NCI-H526 treated with DMSO at 0.1 percent for 48 hours (cell line): ENCODE measurements around the gene MCM9.
"Not testable (repeated sequence)": the region's sequence is repeated elsewhere in the genome, so short reads cannot be mapped to it uniquely, and the experiment has no call there.

Source experiments
- DNase-seq: peaks from one replicate; lab custom pipeline; 2025; lab: John Stamatoyannopoulos, UW

The MCM9 gene

GRCh38 chr6:118799826-118800225 is 135.1 kb downstream of the MCM9 start:
- no peak for DNase-seq

DNA sequence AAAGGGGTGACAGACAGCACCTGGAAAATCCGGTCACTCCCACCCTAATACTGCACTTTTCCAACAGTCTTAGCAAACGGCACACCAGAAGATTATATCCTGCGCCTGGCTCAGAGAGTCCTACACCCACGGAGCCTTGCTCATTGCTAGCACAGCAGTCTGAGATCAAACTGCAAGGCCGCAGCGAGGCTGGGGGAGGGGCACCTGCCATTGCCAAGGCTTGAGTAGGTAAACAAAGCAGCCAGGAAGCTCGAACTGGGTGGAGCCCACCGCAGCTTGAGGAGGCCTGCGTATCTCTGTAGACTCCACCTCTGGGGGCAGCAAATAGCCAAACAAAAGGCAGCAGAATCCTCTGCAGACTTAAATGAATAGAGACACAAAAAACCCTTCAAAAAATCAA is 138.4 kb downstream of the MCM9 start:
- DNase-seq: not testable (repeated sequence)

DNA sequence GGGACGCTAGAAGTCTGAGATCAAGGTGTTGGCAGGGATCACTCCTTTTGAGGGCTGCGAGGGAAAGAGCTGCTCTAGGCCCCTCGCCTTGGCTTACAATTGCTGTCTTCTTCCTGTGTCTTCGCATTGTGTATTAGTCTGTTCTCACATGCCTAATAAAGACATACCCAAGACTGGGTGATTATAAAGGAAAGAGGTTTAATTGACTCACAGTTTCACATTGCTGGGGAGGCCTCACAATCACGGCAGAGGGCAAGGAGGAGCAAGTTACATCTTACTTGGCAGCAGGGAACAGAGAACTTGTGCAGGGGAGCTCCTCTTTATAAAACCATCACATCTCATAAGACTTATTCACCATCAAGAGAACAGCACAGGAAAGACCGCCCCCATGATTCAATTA is 143.5 kb downstream of the MCM9 start:
- DNase-seq: no peak

GRCh38 chr6:118789954-118790353 is 145.0 kb downstream of the MCM9 start:
- no peak for DNase-seq

DNA sequence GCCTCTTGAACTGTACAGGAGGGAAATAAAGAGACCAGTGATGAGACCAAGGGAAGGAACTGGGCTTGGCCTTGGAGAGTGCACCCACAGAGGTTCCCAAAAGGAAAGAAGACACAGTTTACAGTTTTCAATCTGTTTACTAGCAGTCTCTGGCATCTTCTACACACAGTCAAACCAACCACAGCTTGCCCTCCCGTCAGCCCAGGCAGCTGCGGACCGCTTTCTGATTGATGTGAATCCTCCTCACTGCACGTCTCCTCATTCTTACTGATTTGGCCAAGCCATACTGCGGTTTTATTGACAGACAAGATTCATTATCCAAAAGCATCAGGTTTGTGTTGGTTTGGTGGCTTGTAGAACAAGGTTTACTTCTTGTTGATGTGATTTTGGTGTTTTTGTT is 145.5 kb downstream of the MCM9 start:
- DNase-seq: no peak

DNA sequence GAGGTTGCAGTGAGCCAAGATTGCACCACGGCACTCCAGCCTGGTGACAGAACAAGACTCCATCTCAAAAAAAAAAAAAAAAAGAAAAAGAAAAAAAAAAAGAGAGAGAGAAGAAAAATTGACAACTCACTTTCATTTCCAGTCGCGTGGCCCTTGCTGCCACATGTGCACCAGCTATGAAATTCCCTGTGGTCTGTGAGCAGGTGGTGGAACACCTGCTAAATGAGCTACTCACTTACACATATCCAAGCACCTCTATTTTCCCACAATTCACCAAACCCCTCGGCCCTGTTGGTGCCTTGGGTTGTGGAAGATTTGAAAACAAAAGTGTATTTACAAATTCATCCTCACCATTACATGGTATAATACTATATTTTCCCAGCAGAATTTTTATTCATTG is 146.3 kb downstream of the MCM9 start:
- no peak for DNase-seq

DNA sequence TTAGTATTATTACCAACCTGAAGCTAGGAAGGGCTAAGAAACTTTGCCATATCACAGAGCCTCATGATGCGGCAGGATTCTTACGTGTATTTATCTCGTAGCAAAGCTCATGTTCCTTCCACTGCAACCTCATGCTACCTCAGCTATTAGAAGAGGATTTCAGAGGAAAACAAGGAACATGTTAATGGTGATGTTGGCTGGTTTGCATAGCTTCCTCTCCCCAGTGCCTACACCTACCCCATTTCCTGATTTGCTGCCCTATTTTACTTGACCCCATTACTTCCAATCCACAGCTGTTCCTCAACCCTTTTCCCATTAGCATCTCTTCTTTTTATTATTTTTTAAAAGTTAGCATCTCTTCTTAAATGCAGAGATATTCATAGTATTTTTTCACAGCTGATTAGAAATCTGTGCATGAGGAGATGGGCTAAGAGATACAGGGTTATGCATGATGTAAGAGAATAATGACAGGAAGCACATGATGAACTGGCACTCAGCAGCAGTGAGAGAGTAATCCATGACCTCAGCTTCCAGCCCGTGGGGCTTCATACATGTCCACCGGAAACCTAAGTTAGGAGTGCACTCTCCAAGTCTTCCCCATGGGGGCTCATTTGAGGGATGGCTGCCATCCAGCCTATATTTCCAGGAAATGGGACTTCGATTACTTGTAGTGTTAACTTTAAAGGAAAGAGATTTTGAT is 147.1 kb downstream of the MCM9 start:
- no peak for DNase-seq

DNA sequence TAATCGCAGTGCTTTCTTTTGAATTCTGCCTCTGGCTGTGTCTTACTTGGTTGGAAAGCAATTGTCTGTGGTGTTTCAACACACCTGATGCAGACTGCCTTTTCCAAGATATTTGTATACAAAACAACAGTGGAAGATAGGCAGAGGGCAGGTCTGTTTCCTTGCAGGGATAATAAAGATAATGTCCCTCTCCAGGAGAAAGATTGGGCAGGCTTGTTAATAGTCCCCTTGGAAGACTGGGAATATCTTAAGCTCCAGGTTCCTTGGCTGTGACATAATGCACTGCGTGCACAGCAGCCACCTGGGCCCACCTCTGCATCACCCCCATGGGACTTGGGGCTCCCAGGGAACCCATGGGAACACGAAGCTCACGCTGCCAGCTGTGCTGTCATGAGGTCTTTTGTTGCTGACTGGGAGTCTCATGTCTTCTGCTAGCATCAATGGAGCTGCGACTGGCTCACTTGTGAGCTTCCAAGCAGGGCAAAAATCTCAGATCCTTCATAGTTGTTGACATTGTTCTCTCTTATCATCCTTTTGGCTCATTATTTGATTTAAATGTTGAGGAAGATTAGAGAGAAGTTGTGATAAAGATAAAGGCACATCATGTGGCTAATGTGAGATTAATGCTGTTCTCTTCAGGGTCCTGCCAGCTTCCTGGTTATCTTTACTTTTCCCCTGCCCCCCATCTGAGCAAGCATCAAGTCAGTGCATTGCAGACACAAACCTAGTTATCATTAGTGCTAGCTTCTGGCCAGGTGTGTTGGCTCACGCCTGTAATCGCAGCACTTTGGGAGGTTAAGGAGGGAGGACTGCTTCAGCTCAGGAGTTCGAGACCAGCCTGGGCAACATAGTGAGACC is 148.1 kb downstream of the MCM9 start:
- no peak for DNase-seq

GRCh38 chr6:118785601-118786000 is 149.4 kb downstream of the MCM9 start:
- DNase-seq: no peak

GRCh38 chr6:118784641-118785164 is 150.3 kb downstream of the MCM9 start:
- peak; percentile 93 for DNase-seq

- peak; percentile 93 for DNase-seq
These were observed 150.9 kb downstream of the MCM9 start for GRCh38 chr6:118783931-118784550.

- DNase-seq: no peak
These were observed 152.3 kb downstream of the MCM9 start for GRCh38 chr6:118782651-118783050.

DNA sequence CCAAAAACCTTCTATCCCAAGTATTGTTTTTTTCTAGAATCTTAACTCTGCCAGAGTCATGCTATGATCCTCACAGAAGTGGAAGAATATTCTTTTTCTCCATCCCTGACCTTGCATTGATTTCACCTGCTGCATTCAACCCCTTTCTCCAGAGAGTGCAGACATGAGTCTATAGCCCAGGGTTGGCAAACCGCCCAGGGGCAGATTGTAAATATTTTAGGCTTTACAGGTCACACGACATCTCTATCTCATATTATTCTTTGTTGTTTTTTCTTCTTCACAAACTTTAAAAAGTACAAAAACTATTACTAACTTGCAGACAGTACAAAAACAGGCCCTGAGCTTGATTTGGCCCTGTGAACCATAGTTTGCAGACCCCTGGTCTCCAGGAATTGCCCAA is 153.1 kb downstream of the MCM9 start:
- no peak for DNase-seq

- DNase-seq: no peak
These were observed 154.3 kb downstream of the MCM9 start for GRCh38 chr6:118780668-118781067.

GRCh38 chr6:118776607-118777549 is 158.1 kb downstream of the MCM9 start:
- peak; percentile 35 for DNase-seq

DNA sequence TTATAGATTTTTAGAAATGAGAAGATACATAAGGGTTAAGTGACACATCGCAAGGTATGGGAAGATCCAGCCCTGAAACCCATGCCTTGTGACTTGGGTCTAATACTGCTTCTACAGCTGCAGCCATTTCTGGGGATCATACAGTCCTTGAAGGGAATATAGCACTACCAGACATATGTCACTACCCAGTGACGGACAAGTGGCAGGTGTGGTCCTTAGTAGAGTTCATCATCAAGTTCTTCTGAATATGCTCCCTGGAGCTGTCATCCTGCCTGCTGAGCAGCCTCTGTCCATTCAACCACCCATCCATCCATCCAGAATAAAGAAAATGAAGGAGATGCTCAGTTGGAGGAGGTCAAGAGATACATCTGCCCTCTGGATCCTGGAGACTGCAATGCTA is 159.6 kb downstream of the MCM9 start:
- DNase-seq: no peak

DNA sequence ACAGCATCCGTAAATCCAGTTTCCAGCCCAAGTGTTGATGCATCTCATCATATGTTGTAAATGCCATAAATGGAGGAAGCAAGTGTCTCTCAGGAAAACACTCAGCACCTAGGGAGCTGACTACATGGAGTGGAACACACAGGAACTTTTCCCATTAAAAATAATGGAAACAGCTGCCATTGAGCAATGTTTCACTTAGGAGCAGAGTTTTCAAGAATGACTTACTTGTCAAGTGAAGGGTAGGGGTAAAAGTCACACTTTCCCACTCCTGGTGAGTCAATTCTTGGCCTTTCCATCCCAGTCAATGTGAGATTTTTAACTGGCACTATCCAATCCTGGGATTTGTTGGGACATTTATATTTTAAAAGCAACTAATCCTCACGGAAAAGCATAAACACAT is 160.4 kb downstream of the MCM9 start:
- DNase-seq: no peak

DNA sequence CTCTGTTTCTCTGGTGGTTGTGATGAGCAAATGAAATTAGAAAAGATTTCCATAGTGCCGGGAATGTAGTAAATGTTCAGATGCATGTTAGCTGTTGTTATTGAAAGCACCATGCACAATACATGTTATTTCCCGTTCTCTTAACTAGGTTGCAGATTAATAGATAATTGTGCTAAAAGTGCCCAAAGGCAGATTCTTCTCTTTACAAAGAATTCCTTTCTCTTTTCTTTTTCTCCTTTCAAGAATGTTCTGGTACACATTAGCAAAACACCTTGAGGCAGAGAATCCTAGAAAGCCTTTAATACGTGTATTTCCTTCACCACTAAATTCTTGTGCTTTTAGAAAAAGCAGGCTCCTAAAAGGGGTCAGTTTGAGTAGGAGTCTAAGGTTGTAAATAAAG is 162.1 kb downstream of the MCM9 start:
- no peak for DNase-seq

- no peak for DNase-seq
These were observed 163.7 kb downstream of the MCM9 start for GRCh38 chr6:118771253-118771652.

DNA sequence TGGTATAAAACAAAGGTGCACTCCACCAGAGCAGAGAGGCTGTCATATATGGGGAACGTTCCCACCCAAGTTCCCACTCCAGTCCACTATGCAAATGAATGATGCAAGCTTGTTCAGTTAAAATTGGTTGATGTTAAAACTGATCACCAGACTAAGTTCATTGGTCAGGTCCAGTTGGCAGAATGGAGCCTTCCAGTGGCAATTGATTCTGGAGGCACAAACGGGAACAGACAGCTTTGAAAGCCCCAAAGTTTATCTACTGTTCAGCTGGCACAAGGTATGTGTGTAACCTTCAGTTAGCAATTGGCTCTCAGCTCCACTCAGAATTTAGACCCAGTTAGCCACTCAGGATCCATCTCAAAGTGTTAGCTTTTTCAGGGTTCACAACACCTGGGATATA is 164.1 kb downstream of the MCM9 start:
- DNase-seq: no peak

- DNase-seq: no peak
These were observed 164.7 kb downstream of the MCM9 start for GRCh38 chr6:118770112-118770788.
